Occipital lobe (tissue), 2 donors: ENCODE results near the gene CCDC87. TPM values are rescaled to one million over a fixed set of nuclear protein-coding genes. Genes with fewer than 3 reads are reported as not detected.
"Not testable (repeated sequence)": the region's sequence is repeated elsewhere in the genome, so short reads cannot be mapped to it uniquely, and the experiment has no call there.

Experiments
- DNase-seq: peaks from one replicate; lab custom pipeline; 2025; lab: John Stamatoyannopoulos, UW
- total RNA-seq: library from RNA; depleted of rRNA; stranded (reverse); fragments of >200 nt; gene quantifications from one replicate; pipeline ENCODE4 v1.2.3, GENCODE V29; 2014

CCDC87 gene
- 0.62 TPM for total RNA-seq

- DNase-seq: peak; percentile 90
Measured at GRCh38 chr11:66592457-66593302, at the start of gene CCDC87, which contains the start of gene CCS. CCDC87 (minus strand) TSS chr11:66593063; CDS start chr11:66593015, 48 bp downstream. CCS (plus strand) TSS chr11:66593185; CDS start chr11:66593262, 77 bp downstream.

DNA sequence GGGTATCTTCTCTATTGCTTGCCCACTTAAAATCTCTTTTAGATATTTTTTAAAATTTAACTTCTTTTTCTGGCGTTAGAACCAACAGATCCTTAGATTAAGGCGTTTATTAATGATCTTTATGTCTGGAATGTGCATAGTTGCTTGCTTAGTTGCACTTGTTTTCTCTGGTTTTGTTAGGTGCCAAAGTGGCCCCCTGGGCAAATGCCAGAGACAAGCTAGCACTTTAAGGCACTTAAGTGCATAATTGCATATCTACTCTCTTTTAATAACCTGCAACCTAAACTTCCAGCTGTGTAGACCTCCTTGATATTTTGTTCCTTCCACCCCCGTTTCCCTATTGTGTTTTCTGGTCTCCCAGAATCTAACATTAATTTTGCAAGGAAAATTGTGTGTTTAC lies 49.0 kb upstream of the CCDC87 start:
- DNase-seq: no peak

DNA sequence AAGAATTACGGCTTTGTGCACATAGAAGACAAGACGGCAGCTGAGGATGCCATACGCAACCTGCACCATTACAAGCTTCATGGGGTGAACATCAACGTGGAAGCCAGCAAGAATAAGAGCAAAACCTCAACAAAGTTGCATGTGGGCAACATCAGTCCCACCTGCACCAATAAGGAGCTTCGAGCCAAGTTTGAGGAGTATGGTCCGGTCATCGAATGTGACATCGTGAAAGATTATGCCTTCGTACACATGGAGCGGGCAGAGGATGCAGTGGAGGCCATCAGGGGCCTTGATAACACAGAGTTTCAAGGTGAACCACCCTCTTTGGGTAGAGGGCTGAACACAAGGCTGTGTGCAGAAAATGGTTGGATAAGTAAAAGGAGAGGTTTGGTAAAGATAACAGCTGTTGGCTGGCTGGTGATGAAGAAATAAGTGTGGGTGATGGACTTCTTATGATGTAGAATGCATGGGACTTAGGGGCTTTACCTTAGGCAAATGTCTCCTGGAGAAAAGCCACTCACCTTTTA lies 47.0 kb upstream of the CCDC87 start:
- not testable (repeated sequence) for DNase-seq

DNA sequence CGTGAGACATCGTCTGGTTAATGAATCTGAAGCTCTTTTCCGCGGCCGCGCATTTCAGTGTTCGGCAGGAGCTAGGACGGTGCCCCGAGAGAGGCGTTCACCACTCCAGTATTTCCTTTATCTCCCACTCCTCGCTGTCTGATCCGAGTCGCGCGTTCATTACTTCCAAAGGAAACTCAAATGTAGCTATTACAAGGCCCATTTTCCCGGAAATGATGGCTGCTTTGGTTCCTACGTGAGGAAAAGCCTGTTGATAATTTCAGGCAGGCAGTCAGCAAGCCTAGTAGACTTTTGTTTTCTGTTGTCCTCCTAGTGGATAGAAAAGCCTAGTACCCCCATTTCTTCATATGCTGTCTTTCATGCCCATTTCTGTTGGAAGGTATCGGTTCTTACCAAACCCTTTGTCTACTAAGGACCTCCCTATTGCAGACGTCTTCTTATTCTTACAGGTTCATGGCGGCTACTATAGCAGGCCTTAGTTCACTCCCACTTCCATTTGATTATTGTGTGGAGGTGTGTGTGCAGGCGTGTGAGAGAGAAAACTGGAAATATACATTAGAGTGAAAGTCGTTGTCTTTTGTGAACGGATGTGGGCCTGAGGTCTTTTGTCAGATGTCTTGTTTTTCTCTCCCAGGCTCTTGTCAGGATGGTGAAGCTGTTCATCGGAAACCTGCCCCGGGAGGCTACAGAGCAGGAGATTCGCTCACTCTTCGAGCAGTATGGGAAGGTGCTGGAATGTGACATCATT lies 46.4 kb upstream of the CCDC87 start:
- no peak for DNase-seq

DNA sequence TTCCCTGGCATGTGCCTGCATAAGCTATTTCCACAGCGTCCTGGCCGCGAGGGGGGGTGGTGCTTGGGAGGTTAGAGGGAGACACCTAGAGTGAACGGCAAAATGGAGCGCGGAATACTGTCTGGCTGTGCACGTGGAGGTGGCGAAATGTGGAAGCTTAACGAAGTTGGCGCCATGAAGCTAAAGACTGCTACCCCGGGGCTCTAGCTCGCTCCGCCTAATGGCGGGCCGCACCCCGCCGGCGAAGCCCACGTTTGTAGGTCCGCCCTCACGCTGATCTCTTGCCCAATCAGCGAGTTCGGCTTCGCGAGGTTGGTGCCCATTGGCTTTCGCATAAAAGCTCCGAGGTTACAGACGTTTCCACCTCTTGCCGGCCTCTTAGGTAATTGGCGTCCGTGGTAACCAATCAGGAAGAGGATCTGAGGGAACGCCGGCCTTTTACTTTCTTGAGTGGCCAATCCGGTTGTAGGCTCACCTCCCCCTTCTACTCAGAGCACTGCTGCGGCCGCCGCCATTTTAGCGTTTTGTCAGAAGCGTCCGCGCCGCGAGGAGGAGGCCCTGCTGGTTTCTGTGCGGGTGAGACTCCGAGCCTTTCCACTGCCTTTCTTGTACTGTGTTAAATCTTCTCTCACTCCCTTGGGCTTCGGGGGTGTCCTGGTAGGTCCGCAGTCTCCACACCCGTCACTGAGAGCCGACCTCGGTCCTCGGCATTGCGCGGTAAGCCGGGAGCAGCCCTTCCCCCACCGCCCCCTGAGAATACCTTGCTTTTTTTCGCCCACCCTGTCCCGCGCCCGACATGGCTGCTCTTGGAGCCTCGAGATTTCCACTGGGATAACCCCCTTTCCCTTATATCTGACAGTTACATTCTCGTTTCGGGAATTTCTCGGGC lies 45.6 kb upstream of the CCDC87 start, which contains the start of gene RBM4:
TSS of gene RBM4 (plus strand) at position 527 of the 889 bp plus-strand sequence. CDS start 1,009 bp downstream, outside the sequence.
- DNase-seq: peak; percentile 98

DNA sequence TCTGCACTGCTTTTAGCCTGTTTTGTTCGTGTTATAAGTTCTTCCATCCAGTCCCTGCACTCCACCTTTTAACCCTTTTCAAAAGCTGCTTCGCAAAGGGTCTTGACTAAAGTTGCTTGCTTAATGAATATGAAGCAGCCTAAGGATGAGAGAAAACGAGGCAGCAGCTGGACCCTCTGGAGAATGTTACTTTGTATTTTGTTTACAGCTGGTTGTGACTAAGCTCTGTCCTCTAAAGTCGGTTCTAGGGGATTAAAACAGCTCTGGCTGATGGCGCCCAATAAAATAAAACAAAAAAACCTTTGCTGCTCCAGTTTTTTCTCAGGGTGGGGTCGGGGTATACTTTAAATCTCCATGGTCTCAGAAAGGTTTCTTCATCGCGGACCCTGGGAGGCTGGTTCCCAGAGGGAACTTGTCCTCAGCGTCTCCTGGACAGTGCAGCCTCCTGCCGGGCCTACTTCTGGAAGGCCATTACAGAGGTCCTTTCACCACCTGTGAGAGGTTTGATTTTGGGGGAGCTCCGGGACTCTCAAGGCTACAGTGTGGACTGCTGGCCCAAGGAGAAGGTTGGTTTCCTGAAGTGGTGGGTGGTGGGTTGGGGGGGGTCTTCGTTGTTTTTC lies 44.8 kb upstream of the CCDC87 start:
- DNase-seq: no peak

DNA sequence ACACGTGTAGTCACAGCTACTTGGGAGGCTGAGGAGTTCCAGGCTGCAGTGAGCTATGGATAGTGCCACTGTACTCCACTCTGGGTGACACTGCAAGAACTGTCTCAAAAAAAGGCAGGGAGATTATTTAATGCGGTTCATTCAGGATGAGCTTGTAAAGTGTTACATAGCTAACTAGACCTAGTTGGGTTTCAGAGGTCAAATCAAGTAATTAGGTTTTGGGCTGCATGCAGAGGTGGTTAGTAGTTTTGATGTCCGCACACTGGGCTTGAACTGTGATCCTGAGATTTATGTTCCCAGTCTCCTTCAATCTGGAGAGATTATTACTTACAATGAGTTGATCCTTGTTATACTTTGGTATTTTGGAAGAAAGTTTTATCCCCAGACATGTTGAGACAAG lies 43.5 kb upstream of the CCDC87 start:
- no peak for DNase-seq

DNA sequence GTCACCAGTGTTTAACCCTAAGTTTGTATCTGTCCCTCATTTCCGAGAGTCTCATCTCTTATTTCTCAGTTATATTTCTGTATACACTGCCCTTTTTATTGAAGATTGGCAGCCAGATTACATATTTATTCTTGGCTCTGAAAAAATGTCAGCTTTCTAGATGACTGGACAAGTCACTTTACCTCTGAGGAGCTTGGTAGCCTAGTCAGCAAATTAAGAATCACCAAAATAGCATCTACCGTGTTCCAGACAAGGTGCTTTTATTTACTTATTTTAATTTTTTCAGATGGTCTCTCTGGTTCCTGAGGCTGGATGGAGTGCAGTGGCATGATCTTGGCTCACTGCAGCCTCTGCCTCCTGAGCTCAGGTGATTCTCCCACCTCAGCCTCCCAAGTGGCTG lies 40.1 kb upstream of the CCDC87 start:
- no peak for DNase-seq

DNA sequence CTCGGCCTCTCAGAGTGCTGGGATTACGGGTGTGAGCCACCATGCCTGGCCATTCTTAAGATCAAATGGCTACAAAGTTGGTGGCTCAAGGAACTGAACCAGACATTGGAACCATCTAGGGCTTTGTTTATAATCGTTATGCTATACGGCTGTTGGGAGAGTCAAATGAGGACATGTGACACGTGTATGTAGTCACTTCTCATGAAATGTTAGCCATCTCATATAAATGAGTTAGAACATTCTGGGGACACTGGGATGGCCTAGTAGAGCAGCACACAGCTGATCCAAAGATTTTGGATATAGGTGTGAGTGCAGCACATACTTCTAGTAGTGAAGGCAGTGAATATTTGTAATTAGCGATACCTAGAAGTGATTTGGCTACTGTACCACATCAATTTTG lies 39.0 kb upstream of the CCDC87 start:
- DNase-seq: no peak

DNA sequence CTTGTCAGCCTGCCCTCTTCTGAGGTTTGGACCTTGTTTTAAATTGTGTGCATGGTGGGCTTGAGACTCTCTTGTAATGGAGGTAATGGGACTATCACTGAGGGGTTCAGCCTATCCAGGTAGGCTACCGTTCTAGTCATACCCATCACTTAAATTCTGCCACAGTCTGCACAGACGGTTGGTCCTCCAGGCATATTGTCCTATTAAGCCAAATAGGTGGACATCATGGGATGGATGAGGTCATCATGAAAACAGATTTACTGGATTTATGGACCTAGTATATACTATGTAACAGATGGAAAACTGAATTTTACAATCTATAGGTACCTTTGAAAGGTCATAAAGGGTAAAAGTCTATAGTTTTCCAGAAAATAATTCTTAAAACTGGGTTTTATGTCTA lies 36.5 kb upstream of the CCDC87 start:
- no peak for DNase-seq

GRCh38 chr11:66628061-66628603 lies 35.3 kb upstream of the CCDC87 start:
- no peak for DNase-seq

DNA sequence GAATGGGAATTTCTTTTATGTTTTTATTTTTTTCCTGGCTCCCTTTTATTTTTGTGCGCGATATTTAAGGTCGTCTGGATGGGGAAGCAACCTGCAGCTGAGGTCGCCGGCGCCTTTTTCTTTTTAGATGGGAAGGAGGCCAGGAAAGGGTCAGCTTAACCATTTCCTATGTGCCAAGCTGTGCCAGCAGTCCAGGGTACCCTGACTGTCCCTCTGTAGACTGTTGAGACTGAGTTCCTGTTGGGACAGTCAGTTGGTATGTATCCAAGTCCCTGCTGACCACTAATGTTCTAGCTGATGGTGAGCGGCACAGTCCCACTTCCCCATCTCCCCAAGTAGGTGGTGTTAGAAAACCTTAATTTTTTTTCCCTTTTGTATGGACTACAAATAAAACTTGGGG lies 34.1 kb upstream of the CCDC87 start:
- no peak for DNase-seq

- DNase-seq: no peak
Measured at GRCh38 chr11:66626382-66626781, 33.5 kb upstream of the CCDC87 start.

GRCh38 chr11:66625752-66626149 lies 32.9 kb upstream of the CCDC87 start:
- DNase-seq: no peak

- DNase-seq: no peak
Measured at GRCh38 chr11:66625041-66625751, 32.3 kb upstream of the CCDC87 start.

DNA sequence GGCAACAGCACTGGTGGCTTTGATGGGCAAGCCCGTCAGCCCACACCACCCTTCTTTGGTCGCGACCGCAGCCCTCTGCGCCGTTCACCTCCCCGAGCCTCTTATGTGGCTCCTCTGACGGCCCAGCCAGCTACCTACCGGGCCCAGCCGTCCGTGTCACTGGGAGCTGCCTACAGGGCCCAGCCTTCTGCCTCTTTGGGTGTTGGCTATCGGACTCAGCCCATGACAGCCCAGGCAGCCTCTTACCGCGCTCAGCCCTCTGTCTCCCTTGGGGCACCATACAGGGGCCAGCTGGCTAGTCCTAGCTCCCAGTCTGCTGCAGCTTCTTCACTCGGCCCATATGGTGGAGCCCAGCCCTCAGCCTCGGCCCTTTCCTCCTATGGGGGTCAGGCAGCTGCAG lies 31.6 kb upstream of the CCDC87 start:
- DNase-seq: no peak

DNA sequence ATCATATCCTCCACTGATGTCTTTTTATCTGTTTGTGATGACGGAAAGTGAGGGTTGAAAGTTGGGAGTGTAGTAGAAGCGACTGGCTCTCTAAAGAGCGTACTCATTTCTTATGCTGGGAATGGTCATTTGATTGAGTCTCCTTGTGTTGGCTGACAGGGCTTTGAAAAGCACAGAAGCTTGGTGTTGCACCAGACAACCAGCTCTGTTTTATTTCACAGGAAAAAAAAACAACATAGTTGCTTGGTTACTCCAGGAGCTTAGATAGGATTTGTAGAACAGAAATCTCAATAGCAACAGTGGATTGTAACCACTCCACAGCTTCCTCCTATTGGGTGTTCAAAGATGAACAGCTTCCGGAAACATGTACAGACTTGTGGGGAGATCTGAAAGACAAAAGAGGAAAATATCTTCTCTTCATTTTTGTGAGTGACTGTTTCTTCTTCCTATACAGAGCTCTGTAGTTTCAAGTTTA lies 26.3 kb upstream of the CCDC87 start:
- no peak for DNase-seq

- peak; percentile 61 for DNase-seq
Measured at GRCh38 chr11:66617155-66617834, 24.4 kb upstream of the CCDC87 start.
